NT2/D1 (cell line): Measurements from ENCODE around the gene RIN3.

Experiments
- SUZ12 ChIP-seq: IDR thresholded peaks from 2 replicates; pipeline ENCODE4 v1.6.1; 2011; ENCODE audit not compliant: insufficient read length, insufficient read depth; ENCODE audit errors: extremely low read depth
- YY1 ChIP-seq: IDR thresholded peaks from 2 replicates; pipeline ENCODE4 v1.6.1; 2011; ENCODE audit not compliant: insufficient read length, insufficient read depth
- ZNF274 ChIP-seq: IDR thresholded peaks from 2 replicates; pipeline ENCODE4 v1.6.1; 2011; ENCODE audit warnings: mild to moderate bottlenecking, low read depth, low read length

GRCh38 chr14:92506231-92506630 lies 7.3 kb upstream of the RIN3 start:
- no peak for TF ChIP-seq YY1
- no peak for TF ChIP-seq SUZ12
- TF ChIP-seq ZNF274 = no peak
